ENCODE results near the gene C1QC.

Gene C1QC

GRCh38 chr1:22680726-22681125, 37.3 kb downstream of the C1QC start:
- TF ChIP-seq JUND (IDR thresholded peaks at IDR 0.05; ENCODE audit: low read depth) = no peak
- in situ Hi-C loops (cut with HindIII; ENCODE audit: low pct_unique_long_range_greater_than_20kb, low sequenced_read_pairs) = no loop called here
- DNase-seq (ENCODE audit: low read depth in 1 of 2, low spot score in 1 of 2) = no peak

DNA sequence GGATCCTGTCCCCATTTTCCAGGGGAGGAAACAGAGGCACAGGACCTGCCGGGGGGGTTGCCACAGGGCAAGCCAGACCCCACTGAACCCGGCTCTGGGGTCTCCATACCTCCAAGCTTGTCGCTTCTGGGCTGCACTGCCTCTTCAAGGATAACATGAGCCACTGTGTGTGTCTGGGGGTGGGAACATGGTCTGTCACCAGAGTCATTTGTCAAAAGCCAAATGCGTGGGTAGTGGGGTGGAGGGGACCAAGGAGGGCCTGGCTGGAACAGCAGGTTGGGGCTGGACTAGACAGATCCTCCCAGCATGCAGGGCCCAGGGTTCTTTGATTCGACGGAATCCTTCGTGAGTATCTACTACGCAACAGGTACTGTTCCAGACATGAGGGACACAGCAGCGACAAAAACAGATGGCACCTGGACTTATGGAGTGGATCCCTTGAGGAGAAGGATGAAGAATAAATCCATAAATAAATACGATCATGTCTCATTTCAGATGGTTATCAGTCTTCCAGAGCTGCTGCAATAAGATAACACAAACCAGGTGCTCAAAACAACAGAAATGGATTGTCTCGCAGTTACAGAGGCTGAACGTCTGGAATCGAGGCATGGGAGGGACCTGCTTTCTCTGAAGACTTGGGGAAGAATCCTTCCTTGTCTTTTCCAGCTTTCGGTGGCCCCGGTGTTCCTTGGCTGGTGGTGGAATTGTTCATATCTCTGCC, 38.3 kb downstream of the C1QC start:
- TF ChIP-seq JUND (IDR thresholded peaks at IDR 0.05; ENCODE audit: low read depth) = no peak
- DNase-seq (ENCODE audit: low read depth in 1 of 2, low spot score in 1 of 2) = no peak
- in situ Hi-C loops (cut with HindIII; ENCODE audit: low pct_unique_long_range_greater_than_20kb, low sequenced_read_pairs) = no loop called here

- no peak for DNase-seq (ENCODE audit: low read depth in 1 of 2, low spot score in 1 of 2)
- in situ Hi-C loops (cut with HindIII; ENCODE audit: low pct_unique_long_range_greater_than_20kb, low sequenced_read_pairs) = no loop called here
- no peak for TF ChIP-seq JUND (IDR thresholded peaks at IDR 0.05; ENCODE audit: low read depth)
These were observed 40.1 kb downstream of the C1QC start for GRCh38 chr1:22683547-22683946.

GRCh38 chr1:22685591-22686059, 42.2 kb downstream of the C1QC start:
- in situ Hi-C loops (cut with HindIII; ENCODE audit: low pct_unique_long_range_greater_than_20kb, low sequenced_read_pairs) = no loop called here
- no peak for DNase-seq (ENCODE audit: low read depth in 1 of 2, low spot score in 1 of 2)
- TF ChIP-seq JUND (IDR thresholded peaks at IDR 0.05; ENCODE audit: low read depth) = no peak

DNA sequence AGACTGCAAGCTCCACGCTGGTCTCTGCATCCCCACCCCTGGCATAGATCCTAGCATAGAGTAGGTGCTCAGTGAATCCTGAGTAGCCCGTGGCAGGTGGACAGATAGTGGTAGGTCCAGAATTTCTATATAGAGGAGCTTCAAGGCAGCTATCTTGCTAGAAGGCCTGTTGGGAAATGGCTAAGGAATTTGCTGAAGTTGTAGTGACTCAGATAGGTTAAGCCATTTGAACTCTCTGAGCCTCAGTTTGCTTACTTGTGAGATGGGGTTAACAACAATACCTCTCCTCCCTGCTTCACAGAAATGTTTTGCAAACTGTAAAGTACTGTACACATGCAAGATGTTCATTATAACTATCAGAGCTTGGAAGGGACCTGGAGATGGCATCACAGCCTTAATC, 43.8 kb downstream of the C1QC start:
- TF ChIP-seq JUND (IDR thresholded peaks at IDR 0.05; ENCODE audit: low read depth) = no peak
- in situ Hi-C loops (cut with HindIII; ENCODE audit: low pct_unique_long_range_greater_than_20kb, low sequenced_read_pairs) = no loop called here
- DNase-seq (ENCODE audit: low read depth in 1 of 2, low spot score in 1 of 2) = no peak

GRCh38 chr1:22688466-22688865, 45.0 kb downstream of the C1QC start:
- in situ Hi-C loops (cut with HindIII; ENCODE audit: low pct_unique_long_range_greater_than_20kb, low sequenced_read_pairs) = no loop called here
- DNase-seq (ENCODE audit: low read depth in 1 of 2, low spot score in 1 of 2) = no peak
- no peak for TF ChIP-seq JUND (IDR thresholded peaks at IDR 0.05; ENCODE audit: low read depth)

DNA sequence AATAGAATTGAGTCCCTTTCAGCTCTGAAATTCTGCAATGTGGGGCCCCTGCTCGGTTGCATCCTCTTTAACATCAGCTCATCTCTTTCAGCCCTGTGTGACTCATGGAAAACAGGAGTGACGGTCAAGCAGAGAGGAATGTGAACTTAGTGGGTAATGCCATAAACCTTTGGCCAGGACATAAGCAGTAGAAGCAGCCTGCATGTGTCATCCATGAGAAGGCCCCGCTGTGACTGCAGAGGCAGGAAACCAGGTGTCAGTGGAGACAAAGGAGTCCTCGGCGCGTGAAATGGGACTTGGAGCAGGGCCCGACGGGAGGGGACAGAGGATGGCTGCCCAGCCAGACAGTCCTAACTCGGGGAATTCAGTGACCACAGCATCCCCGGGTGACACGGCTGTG, 46.1 kb downstream of the C1QC start:
- TF ChIP-seq JUND (IDR thresholded peaks at IDR 0.05; ENCODE audit: low read depth) = no peak
- in situ Hi-C loops (cut with HindIII; ENCODE audit: low pct_unique_long_range_greater_than_20kb, low sequenced_read_pairs) = no loop called here

GRCh38 chr1:22691031-22691753, 47.8 kb downstream of the C1QC start:
- no peak for TF ChIP-seq JUND (IDR thresholded peaks at IDR 0.05; ENCODE audit: low read depth)
- no peak for DNase-seq (ENCODE audit: low read depth in 1 of 2, low spot score in 1 of 2)
- in situ Hi-C loops (cut with HindIII; ENCODE audit: low pct_unique_long_range_greater_than_20kb, low sequenced_read_pairs) = no loop called here

More for the DNA sequence above, 46.1 kb downstream of the C1QC start:
- peak in 1 of 2 experiments; percentile 8 for DNase-seq (ENCODE audit: low read depth in 1 of 2, low spot score in 1 of 2)

GRCh38 chr1:22694172-22694571, 50.7 kb downstream of the C1QC start:
- in situ Hi-C loops (cut with HindIII; ENCODE audit: low pct_unique_long_range_greater_than_20kb, low sequenced_read_pairs) = no loop called here
- no peak for DNase-seq (ENCODE audit: low read depth in 1 of 2, low spot score in 1 of 2)
- TF ChIP-seq JUND (IDR thresholded peaks at IDR 0.05; ENCODE audit: low read depth) = no peak

DNA sequence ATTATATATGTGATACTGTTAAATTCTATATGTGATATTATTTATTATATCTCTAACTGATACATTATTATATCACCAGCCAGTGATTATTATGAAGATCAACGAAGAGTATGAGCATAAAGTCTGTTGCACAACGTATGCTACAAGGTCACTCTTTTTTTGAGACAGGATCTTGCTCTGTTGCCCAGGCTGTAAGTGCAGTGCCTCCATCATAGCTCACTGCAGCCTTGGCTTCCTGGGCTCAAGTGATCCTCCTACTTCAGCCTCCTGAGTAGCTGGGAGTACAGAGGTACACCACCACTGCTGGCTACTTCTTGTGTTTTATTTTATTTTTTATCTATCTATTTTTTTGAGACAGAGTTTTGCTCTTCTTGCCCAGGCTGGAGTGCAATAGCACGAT, 53.2 kb downstream of the C1QC start:
- in situ Hi-C loops (cut with HindIII; ENCODE audit: low pct_unique_long_range_greater_than_20kb, low sequenced_read_pairs) = no loop called here
- TF ChIP-seq JUND (IDR thresholded peaks at IDR 0.05; ENCODE audit: low read depth) = no peak
- no peak for DNase-seq (ENCODE audit: low read depth in 1 of 2, low spot score in 1 of 2)
